CD1c-positive myeloid dendritic cell (primary cell): Measurements from ENCODE around the gene SH3RF3.

Experiments used
- DNase-seq: peaks from one replicate; pipeline ENCODE4 v3.0.0-alpha.2; 2016; ENCODE audit errors: extremely low spot score

Gene SH3RF3

GRCh38 chr2:109373791-109374547, 245.0 kb downstream of the SH3RF3 start:
- DNase-seq = no peak

DNA sequence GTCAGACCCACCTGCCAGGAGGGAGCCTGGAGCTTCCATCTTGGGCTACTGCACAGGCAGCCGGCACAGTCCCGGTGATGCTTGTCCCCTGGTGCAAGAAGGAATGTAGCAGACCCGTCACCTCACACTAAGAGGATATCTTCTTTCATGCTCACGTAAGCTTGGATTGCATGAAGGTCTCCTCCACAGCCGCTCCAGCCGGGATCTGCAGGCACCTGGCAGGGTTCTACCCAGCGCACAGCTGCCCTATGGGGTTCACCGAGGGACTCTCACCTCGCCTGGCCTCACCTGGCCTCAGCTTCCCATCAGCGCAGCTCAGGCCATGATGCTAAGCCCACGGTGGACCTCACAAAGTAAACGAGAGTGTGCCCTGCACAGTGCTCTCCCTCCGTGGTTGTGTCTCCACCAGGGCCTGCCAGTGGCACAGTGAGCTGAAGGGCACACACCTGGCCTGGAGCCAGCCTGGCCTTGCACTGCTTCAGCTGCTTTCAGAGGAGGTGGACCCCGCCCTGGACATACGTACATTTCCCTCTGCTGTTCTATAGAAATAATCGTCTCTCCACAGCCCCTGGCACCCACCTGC, 245.6 kb downstream of the SH3RF3 start:
- no peak for DNase-seq

GRCh38 chr2:109375131-109375561, 246.1 kb downstream of the SH3RF3 start:
- no peak for DNase-seq

- no peak for DNase-seq
These were observed 246.7 kb downstream of the SH3RF3 start for GRCh38 chr2:109375656-109376055.

- DNase-seq = no peak
These were observed 247.1 kb downstream of the SH3RF3 start for GRCh38 chr2:109376115-109376514.

DNA sequence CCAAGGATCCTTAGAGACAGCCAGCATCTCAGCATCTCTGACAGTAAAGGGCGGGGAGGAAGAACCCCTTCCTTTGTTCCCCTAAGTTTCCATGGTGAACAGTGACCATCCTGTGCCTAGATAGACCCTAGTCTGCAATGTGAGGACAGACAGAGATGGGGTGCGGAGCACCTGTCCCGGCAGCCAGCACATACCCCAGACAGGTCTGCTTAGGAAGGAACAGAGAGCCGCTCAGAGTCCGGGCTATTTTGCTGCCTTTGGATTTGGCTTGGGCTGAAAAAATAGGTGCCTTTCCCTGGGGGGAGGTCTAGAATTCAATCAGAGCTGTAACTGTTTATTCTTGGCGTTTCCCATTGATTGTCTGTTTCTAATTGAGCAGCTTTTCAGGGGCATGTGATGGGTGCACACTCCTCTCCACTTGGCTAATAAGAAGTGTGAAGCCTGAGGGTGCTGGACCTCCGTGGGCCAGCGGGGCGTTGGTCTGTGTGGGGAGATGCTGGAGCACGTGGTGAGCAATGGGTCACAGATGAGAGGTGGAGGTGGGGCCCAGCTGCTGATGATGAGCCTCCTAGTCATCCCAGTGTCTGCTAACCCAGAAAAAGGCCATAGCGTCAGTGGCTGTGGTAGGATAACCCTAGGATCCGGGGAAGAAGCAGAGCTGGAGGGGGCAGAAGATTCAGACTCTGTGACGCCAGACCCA, 247.9 kb downstream of the SH3RF3 start:
- DNase-seq = no peak

DNA sequence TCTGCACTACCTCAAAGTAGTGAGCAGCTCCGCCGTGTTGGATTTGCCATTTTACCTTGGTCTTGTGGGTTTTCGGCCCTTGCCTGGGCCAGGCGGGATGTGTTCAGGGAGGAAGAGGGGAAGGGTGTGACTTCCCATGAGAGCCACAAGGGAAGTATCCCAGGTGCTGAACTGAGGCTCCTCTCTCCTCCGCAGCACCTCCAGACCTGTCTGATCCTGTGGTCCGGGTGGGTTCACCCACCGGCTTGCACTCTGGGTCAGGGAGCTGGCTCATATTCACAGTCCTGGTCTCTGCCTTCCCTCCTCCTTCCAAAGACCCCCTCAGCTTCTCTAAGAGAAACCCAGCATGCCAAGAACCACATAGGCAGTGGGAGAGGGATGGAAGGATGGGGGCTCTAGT, 249.0 kb downstream of the SH3RF3 start:
- DNase-seq = no peak

GRCh38 chr2:109378682-109379081, 249.7 kb downstream of the SH3RF3 start:
- DNase-seq = no peak

DNA sequence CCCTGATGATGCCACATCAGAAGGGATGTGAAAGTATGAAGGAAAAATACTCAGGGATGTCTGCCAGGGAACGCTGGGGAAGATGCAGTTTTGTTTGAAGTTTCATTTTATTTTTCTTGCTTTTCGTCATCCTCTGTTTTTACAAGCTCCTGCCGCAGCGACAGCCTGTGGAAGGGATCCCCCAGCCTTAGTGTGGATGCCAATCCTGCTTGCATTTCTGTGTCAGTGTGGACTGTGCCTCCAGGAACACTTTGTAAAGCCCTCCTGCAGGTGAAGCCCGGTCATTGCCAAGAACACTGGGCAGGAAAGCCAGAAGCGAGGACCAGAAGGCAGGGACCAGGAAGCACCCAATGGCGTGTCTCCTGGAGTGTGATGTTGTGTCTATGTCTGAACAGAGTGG, 250.5 kb downstream of the SH3RF3 start:
- DNase-seq = no peak

DNA sequence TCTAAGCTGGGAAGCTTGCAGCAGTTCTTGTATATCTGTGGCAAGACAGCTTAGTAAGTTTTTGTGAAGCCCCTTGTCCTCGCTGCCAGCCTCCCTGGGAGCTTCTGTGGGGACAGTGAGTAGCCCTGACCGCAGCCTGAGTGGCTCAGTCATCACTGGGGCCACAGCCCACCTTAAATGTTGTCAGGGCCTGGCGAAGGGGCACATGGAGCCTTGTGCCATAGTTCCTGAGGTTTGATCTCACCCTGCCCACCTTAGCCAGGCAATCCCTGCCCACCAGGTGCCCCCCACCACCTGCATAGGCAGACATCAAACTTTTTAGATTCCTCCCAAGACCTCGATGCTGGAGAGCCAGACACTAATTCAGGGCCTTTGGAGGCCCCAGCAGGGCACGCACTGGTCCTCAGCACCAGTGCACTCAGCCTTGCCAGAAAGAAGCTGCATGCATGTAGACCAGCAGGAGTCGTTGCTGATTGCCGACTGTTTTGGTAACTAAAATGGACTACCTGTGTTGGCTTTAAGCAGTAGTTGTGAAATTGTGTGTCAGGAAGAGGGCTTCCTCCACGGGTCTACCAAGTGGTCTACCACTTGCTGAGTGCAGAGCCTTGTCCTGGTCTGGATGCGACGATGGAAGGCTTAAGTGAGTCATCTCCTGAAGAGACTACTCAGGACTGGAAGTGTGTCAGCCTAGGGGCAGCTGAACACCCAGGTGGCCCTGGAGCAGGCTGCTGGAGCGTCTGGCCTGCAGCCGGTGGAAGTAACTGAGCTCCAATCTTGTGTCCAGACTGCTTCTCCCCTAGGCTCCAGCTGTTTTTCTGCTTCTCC, 251.7 kb downstream of the SH3RF3 start:
- DNase-seq = no peak

GRCh38 chr2:109381327-109381820, 252.4 kb downstream of the SH3RF3 start:
- no peak for DNase-seq

DNA sequence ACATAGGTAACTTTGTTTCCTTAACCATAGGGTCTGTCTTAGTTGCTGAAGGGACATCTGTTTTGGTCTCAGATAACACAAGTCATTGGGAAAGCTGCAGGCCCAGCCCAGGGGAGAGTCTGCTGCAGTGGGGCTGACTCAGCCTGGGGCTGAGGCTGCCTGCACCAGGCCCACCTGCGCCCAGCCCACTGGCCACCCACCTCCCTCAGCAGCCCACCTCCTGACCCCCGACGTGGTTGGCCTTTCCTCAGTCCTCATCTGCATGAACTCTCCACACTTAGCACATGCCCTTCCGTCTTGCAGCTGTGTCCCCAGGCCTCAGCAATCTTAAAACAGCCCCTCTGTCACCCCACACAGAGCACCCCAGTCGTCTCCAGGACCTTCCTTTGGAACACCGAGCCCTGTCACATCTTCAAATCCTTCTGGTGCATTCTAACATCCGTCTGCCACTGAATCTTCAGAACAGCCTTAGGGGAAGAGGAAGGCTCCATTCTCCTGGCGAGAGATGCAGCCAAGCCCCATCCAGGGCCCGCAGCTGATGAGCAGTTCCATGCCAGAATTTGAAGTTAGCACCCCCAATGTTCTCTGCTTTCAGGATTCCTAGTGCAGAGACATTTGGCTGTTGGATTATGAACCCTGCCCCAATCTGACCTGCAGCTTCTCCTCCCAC, 253.4 kb downstream of the SH3RF3 start:
- DNase-seq = no peak

GRCh38 chr2:109382951-109383350, 253.9 kb downstream of the SH3RF3 start:
- no peak for DNase-seq

DNA sequence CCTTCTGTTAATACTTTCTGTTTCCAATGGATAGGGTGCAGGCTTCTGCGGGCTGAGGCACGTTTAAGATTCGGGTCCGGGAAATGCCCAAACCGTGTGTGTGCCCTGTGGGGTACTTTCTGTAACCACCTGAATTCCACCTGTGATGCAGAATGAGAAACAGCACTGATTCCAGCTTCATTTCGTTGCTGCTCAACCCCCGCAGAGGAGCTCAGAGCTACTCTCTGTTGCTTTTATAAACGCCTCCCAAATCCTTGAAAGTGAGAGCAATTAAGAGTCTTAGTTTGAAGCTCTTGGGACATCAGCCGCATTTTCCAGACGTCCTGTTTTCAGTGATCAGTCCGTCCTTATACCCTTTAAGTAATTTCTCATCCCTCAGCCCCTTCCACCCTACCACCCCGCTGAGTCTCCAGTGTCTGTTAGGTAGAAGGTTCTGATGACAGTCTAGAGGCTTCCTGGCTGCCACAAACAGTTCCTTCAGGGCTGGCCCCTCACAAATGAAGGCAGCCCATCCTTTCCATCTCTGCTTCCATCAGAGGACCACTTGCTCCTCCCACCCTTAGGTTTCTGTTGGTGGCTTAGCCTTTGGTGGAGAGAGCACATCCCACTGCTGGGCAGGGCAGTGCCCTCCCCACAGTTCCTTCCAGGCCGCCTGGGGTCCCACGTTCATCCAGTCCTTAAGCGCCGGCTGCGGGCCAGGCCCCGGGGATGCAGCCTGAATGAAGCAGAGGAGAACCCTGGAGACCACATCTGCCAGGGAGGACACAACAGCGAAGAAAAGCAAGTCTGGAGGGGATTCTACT, 254.7 kb downstream of the SH3RF3 start:
- DNase-seq = no peak

DNA sequence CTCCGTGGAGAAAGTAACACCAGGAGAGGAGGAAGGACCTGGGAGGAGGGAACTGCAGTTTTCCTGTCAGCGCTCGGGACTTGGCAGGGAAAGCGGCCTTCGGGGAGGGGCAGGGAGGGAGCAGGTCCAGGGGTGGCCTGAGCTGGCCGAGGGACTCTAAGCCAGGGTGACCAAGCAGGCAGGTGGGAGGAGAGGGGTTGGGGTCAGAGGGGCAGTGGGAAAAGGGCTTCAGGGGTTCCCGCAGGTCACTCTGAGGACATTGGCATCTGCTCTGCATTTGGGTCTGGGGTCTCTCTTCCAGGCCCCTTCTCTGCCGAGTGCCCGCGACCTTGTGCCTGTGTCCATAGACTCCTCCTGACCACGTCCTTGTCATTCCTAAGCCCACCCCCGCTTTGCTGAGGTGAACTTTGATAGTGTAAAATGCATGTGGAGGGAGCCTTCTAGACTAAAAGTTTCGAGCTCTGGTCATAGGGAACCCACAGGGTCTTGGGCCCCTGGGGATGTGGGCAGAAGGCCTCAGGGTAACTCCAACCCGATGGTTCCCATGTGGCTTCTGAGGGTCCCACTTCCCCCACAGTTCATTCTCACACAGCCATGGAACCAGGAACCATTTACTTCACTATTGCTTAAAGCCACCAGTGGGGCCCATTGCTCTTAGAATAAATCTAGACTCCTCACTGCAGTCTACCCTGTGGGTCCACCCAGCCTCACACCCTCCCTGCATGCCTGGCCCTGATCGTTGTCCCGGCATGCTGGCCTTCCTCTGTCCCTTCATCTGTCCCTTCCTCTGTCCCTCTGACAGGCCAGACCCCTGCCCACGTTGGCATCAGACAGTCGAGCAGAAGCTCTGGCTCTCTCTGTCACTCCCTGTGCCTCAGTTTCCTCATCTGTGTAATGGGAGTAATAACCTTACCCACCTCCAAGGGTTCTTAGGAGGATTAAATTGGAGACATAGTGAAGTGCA, 255.6 kb downstream of the SH3RF3 start:
- DNase-seq = no peak

GRCh38 chr2:109385506-109385905, 256.5 kb downstream of the SH3RF3 start:
- no peak for DNase-seq

GRCh38 chr2:109386004-109386695, 257.1 kb downstream of the SH3RF3 start:
- DNase-seq = no peak

DNA sequence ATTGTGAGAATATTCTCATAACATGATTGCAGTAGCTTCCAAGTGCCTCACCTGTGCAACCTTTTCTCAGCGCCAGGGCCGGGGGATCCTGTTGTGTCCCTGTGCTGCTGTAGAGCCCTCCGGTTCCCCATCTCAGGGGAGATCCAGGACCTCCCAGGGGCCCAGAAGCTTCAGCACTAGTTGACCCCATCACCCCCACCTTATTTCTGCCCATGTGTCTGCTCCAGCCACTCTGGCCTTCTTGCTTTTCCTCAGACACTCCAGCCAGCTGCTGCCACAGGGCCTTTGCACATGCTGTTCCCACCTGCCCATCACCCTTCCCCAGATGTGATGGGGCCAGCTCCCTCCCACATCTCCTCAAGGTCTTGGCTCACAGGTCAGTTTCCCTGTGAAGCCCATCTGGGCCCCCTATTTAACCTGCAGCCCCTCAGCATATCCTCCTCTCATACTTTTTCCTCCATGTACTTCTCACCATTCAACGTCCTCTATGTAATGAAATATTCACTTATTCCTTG, 258.3 kb downstream of the SH3RF3 start:
- DNase-seq = no peak
